DND-41 (cell line): Measurements from ENCODE around the gene SMCR8.

Experiments used
- ATAC-seq: fragments of 200-7000 bp; cut with Tn5 transposase; 3 replicates; pipeline ENCODE4 v1.9.1; 2021; ENCODE audit warnings: low read depth; ENCODE audit not compliant: insufficient read depth
- DNase-seq: peaks from one replicate; pipeline ENCODE4 v3.0.0-alpha.2; 2020
- H2AFZ ChIP-seq: 2 replicates; pipeline ENCODE4 v1.6.0; 2012; ENCODE audit warnings: low read depth, low read length
- H3K27ac ChIP-seq: 2 replicates; pipeline ENCODE4 v1.5.1; 2012; ENCODE audit warnings: low read length, inconsistent platforms
- H3K27me3 ChIP-seq: fragments of 200-600 bp; sonication (generic); 2 replicates; pipeline ENCODE4 v1.6.0; 2012; ENCODE audit warnings: low read length, mild to moderate bottlenecking, inconsistent platforms; ENCODE audit not compliant: insufficient read depth, poor library complexity
- H3K36me3 ChIP-seq: 2 replicates; pipeline ENCODE4 v1.5.1; 2012; ENCODE audit warnings: low read length, inconsistent platforms; ENCODE audit not compliant: insufficient read depth
- H3K4me1 ChIP-seq: 2 replicates; pipeline ENCODE4 v1.5.1; 2012; ENCODE audit warnings: mild to moderate bottlenecking, low read length; ENCODE audit not compliant: insufficient read depth
- H3K4me2 ChIP-seq: 2 replicates; pipeline ENCODE4 v1.6.0; 2012; ENCODE audit warnings: mild to moderate bottlenecking, moderate library complexity, low read length, inconsistent platforms; ENCODE audit not compliant: insufficient read depth
- H3K4me3 ChIP-seq, 2 experiments: fragments of 200-600 bp in 1 of 2; shearing (Covaris generic) in 1 of 2; 2 replicates each; pipeline ENCODE4 v1.5.1; 2012 to 2016; ENCODE audit warnings: inconsistent platforms in 2 of 2, low read length in 2 of 2, mild to moderate bottlenecking in 2 of 2, low read depth in 1 of 2, moderate library complexity in 1 of 2
- H3K79me2 ChIP-seq: 2 replicates; pipeline ENCODE4 v1.6.0; 2012; ENCODE audit warnings: low read length, inconsistent platforms; ENCODE audit not compliant: insufficient read depth
- H3K9ac ChIP-seq: 2 replicates; pipeline ENCODE4 v1.6.0; 2012; ENCODE audit warnings: low read depth, mild to moderate bottlenecking, inconsistent platforms, low read length, moderate library complexity
- H3K9me3 ChIP-seq: 2 replicates; pipeline ENCODE4 v1.5.1; 2012; ENCODE audit warnings: low read length, moderate library complexity, mild to moderate bottlenecking, inconsistent platforms; ENCODE audit not compliant: insufficient read depth, severe bottlenecking
- H4K20me1 ChIP-seq: 2 replicates; pipeline ENCODE4 v1.6.0; 2012; ENCODE audit warnings: low read length; ENCODE audit not compliant: insufficient read depth
- CTCF ChIP-seq: IDR thresholded peaks from 2 replicates; pipeline ENCODE4 v1.5.1; 2012; ENCODE audit warnings: borderline replicate concordance, low read length, moderate library complexity, mild to moderate bottlenecking; ENCODE audit not compliant: poor library complexity, severe bottlenecking; ENCODE audit errors: extremely low read depth
- EZH2 ChIP-seq: IDR thresholded peaks from 3 replicates; pipeline ENCODE4 v1.6.1; 2012; ENCODE audit warnings: borderline replicate concordance, low read depth, mild to moderate bottlenecking, moderate library complexity, low read length, inconsistent platforms; ENCODE audit not compliant: severe bottlenecking

SMCR8 gene

GRCh38 chr17:18314731-18315561 is at the start of gene SMCR8, which contains the start of gene TOP3A:
Gene SMCR8, plus strand, starts transcription at chr17:18315293. Its CDS starts 497 bp downstream, at chr17:18315790.
Gene TOP3A, minus strand, starts transcription at chr17:18314994. Its CDS starts 216 bp downstream, at chr17:18314778.
- Histone ChIP-seq H3K79me2 (peaks cover 93% of the 10 kb centered on the region), H3K4me1 (peaks cover 78% of the 10 kb centered on the region), H3K9me3 (no peaks in the 10 kb centered on the region), H3K27ac (peak within 1 kb of the TSS; percentile 91), H3K9ac (peak within 1 kb of the TSS; percentile 82), H3K4me3 (peak within 1 kb of the TSS; percentile 86 to 99), H3K4me2 (peak within 1 kb of the TSS; percentile 88), H3K36me3 (peaks cover 80% of the 10 kb centered on the region), H2AFZ (peak within 1 kb of the TSS; percentile 87), H3K27me3 (no peaks in the 10 kb centered on the region), H4K20me1 (peaks cover 73% of the 10 kb centered on the region)
- peak; percentile 99 for DNase-seq
- ATAC-seq = peak; percentile 94
- TF ChIP-seq CTCF (no peak), EZH2 (no peak)

- TF ChIP-seq CTCF (no peak), EZH2 (no peak)
- Histone ChIP-seq H4K20me1 (peaks cover 21% of the 10 kb centered on the region), H3K9ac (no peak overlapping the region), H3K9me3 (no peaks in the 10 kb centered on the region), H3K4me1 (peaks cover 3% of the 10 kb centered on the region), H3K27ac (no peak overlapping the region), H3K4me2 (no peak overlapping the region), H3K27me3 (no peaks in the 10 kb centered on the region), H2AFZ (no peak overlapping the region), H3K4me3 (no peak overlapping the region), H3K36me3 (peaks cover 47% of the 10 kb centered on the region), H3K79me2 (peaks cover 2% of the 10 kb centered on the region)
- ATAC-seq = peak; percentile 11; the same call in 1 of the 3 replicates
- no peak for DNase-seq
Measured at GRCh38 chr17:18267366-18267765, 47.7 kb upstream of the SMCR8 start.

- H4K20me1 ChIP-seq = peaks cover 21% of the 10 kb centered on the region
- H3K4me1 ChIP-seq = no peaks in the 10 kb centered on the region
- no peak overlapping the region for H2AFZ ChIP-seq
- H3K4me2 ChIP-seq = no peak overlapping the region
- H3K9ac ChIP-seq = no peak overlapping the region
- DNase-seq (no peak), ATAC-seq (peak; percentile 27)
- H3K36me3 ChIP-seq = peaks cover 48% of the 10 kb centered on the region
- H3K9me3 ChIP-seq = no peaks in the 10 kb centered on the region
- TF ChIP-seq EZH2 (no peak), CTCF (no peak)
- H3K27ac ChIP-seq = no peak overlapping the region
- no peaks in the 10 kb centered on the region for H3K27me3 ChIP-seq
- H3K4me3 ChIP-seq = no peak overlapping the region
- H3K79me2 ChIP-seq = no peaks in the 10 kb centered on the region
Measured at GRCh38 chr17:18267927-18268711, 47.0 kb upstream of the SMCR8 start.
